ENCODE data around the gene SPRED3. TPM values are rescaled to one million over a fixed set of nuclear protein-coding genes. Genes with fewer than 3 reads are reported as not detected.

The SPRED3 gene
- total and polyA plus RNA-seq, 2 of the 8 experiments (the other 6 are each of a cell fraction or from before 2014, with no cell fraction given), result 8.1 to 10.3 TPM

DNA sequence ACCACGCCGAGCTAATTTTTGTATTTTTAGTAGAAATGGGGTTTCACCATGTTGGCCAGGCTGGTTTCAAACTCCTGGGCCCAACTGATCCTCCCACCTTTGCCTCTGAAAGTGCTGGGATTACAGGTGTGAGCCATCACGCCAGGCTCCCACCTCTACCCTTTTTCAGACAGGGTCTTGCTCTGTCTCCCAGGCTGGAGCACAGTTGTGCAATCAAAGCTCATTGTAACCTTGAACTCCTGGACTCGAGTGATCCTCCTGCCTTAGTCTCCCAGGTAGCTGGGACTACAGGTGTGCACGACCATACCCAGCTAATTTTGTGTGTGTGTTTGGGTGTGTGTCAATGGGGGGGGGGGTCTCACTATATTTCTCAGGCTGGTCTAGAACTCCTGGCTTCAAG lies 35.8 kb downstream of the SPRED3 start (continued):
- TF ChIP-seq CHD7 (IDR thresholded peaks at IDR 0.05; ENCODE audit: insufficient replicate concordance, low read length) (no peak), CREB1 (IDR thresholded peaks at IDR 0.05) (no peak), POLR2AphosphoS5 (IDR thresholded peaks at IDR 0.05; ENCODE audit: low read depth, low read length) (no peak), ZNF274 (IDR thresholded peaks at IDR 0.05; ENCODE audit: borderline replicate concordance, extremely low read depth, low read length) (no peak), CHD2 (IDR thresholded peaks at IDR 0.05; ENCODE audit: low read length) (no peak), RNF2 (IDR thresholded peaks at IDR 0.05; ENCODE audit: borderline replicate concordance, low read depth, low read length, missing control alignments, poor library complexity, severe bottlenecking) (no peak), KDM5A (IDR thresholded peaks at IDR 0.05; ENCODE audit: low read length) (no peak), POU5F1 (IDR thresholded peaks at IDR 0.05; ENCODE audit: low read depth, low read length) (no peak), MAFK (IDR thresholded peaks at IDR 0.05; ENCODE audit: low read depth, low read length) (no peak), RXRA (IDR thresholded peaks at IDR 0.05; ENCODE audit: insufficient read depth, low read depth, low read length) (no peak), CTBP2 (IDR thresholded peaks at IDR 0.05; ENCODE audit: borderline replicate concordance, insufficient read depth, insufficient read length, low read length) (no peak)
